HG03045 (cell line): ENCODE data around the gene SORCS2.

ENCODE experiments used
- ATAC-seq: cut with Tn5 transposase; IDR thresholded peaks from one replicate; pipeline ENCODE4 v1.9.1; 2021; ENCODE audit warnings: mild to moderate bottlenecking, moderate library complexity; ENCODE audit not compliant: unreplicated experiment

SORCS2 gene

DNA sequence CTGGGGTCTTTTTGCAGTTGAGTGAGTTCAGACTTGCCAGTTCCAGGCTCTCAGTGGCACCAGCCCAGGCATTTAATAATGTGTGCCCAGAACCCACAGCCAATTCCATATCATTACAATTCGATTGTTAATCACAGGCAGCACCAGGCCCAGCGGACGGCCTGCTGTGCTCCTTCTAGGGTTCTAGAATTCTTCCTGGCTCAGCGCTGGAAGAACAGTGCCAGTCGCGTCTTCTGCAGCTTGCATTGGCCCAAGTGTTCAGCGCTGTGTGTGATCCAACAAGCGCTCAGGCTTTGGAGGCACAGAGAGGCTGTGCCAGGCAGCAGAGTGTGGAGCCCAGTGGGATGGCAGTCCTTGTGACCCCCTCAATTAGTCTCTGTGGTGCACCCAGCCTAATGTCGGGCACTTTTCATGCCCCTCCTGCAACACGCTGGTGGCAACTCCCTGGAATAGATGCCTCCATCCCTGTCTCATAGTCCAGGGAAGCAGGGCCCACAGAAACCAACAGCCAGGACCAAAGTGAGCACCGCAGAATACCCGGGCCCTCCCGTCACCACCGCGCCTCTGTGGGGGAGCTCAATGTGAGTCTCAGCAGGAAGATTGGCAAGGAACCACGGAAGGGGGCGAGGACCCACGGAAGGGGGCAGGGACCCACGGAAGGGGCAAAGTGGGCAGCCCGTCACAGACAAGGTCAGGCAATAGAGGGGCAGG, 554.2 kb downstream of the SORCS2 start:
- ATAC-seq, result no peak

DNA sequence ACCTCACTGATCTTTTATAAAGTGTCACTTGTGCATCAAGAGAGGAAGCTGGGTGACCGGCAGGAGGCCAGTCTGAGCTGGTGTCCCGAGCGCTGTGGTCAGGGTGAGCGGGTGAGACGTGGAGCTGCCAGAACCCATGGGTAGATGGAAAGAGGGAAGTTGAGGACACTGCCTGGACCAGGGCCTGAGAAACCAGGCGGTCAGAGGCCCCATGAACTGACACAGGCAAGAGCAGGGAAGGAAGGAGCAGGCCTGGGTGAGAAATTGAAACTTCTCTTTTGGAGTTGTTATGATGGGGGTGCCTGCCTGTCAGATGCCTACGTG, 554.7 kb downstream of the SORCS2 start:
- ATAC-seq, result no peak

DNA sequence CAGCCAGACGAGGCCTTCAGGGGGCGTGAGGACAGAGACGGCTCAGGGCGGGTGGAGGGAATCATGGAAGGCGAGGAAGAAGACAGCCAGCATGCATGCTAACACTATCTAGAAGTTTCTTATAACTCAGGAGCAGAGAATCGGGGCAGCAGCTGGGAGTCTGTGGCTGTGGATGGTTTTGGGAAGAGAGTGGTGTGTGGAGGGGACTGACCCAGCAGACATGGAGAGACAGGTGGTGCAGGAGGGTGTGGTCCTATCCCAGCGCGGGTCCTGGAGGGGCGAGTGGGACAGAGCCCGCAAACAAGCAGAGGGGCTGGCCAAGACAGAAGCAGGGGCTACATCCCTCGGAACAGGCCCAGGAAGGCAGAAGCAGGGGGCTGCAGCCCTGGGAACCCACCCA, 555.2 kb downstream of the SORCS2 start:
- ATAC-seq, result no peak

DNA sequence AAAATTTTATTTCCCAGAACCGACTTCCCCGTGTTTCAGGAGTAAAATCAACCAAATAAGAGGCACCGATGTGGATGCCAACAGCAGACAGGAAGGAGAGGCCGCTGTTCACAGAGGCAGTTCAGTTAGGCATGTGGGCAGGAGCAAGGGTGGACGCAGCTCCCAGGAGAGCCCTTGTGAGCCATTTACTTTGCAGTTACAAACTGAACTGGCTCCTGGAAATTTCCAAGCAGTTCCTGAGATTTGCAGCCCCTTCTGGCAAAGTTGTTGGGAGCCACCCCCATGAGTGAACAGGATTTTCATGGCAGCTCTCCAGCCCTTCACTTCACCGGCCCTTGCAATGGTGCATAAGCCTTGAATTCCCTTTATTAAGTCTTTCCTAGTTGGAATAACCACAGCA, 558.2 kb downstream of the SORCS2 start:
- no peak for ATAC-seq

DNA sequence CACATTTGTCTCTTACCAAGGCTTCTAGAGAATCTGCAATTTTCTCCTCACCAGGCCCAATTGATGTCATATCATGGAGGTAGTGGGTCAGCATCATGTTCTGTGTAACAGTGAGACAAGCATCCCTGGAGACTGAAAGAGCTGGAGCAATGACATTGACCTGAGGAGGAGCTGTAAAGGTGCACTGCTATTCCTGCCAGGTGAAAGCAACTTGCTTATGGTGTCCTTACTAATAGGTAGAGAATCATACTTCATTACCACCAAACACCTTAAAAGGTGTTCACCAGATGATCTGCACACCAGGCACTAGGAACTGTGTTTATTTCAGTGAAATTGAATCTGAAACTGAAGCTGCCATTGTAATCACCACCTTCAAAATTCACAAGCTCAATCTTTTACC, 558.6 kb downstream of the SORCS2 start:
- ATAC-seq, result no peak

DNA sequence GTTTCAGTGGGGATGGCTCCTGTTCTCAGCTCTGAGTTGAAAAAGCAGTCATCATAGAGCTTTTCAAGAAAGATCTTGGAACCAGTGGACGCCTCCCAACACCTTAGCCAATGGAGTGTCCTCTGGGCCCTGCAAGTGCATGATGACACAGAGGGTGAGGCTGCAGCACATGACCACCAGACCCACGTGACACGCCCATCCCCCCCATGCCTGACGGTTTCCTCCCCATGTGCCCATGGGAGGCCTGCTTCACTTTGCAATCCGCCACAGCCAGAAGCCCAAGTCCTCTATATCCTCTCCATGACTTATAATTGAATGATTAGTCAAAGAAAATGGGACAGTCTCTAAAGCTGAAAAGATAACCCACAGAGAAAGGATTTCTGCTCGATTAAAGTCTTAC, 560.3 kb downstream of the SORCS2 start:
- ATAC-seq, result no peak

DNA sequence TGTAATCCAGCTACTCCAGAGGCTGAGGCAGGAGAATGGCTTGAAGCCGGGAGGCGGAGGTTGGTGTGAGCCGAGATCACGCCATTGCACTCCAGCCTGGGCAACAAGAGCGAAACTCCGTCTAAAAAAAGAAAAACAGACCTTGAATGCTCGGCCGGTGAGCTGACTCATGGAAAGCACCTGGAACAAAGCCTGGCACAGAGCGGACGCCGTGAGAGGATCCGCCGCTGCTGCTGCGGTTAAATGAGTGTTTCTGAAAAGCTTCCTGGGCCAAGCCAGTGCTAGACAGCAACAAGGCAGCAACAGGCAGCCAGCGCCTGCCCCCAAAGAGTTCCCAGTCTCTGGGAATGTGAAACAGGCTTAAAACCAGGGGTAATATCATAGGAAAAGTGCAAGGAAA, 560.9 kb downstream of the SORCS2 start:
- ATAC-seq, result no peak

DNA sequence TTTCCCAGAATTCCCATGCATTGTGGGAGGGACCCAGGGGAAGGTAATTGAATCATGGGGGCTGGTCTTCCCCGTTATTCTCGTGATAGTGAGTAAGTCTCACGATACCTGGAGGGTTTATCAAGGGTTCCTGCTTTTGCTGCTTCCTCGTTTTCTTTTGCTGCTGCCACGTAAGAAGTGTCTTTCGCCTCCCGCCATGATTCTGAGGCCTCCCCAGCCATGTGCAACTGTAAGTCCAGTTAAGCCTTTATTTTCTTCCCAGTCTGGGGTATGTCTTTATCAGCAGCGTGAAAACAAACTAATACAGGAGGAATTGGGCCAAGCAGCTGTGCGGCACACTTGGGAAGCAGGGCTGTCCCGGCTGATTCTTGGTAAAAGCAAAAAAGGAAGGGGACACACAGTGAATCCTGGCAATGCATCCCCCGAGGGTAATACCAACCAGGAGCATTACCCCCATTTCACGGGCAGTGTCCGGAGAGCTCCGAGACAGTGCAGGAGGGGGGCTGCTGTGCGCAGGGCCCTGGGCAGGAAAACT, 561.7 kb downstream of the SORCS2 start:
- no peak for ATAC-seq

DNA sequence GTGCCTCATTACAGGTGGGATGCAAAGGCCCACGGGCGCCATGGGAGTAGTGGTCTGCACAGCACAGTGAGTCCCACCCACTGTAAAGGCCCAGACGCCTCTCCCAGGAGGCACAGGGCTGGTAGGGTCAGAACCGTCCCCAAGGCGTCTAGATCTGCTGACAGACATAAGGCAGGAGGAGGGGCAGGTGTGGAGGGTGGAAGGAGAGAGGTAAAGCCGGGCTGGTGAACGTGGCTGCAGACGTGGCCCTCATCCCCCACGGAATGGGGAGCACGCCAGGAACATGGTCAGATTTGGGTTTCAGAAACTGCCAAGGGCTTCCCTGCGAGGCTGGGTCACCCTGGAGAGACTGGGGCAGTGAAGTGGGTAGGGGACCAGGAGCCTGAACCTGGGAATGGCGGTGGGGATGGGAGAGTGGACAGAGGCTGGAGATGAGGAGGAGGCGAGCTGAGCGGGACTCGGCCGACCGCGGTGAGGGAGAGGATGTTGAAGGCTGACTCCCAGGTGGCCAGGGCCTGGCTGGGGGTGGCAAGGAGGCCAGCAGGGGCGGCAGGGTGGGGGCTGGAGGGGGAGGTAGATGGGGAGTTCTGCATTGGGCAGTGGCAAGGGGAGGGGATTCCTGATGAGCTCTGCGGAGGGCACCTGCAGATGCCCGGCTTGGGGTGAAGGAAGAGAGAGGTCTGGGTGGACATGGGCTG, 562.4 kb downstream of the SORCS2 start:
- no peak for ATAC-seq

DNA sequence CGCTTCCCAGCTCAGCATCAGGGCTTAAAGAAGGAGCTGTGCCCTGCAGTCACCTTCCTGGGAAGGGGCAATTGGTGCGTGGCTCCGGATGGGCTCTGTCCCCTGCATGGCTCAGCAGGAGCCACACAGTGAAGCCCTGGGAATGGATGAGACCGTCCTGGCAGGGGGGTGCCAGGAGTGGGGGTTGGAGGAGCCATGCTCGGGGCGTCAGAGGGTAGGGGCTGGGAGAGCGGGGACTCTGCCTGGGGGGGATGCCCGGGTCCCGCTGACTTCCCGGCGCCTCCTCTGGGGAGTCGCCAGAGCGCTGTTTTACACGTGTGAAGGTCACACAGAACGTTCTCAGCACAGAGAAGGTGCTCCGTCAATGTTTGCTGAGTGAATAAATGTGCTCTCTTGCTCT, 563.2 kb downstream of the SORCS2 start:
- ATAC-seq, result no peak

DNA sequence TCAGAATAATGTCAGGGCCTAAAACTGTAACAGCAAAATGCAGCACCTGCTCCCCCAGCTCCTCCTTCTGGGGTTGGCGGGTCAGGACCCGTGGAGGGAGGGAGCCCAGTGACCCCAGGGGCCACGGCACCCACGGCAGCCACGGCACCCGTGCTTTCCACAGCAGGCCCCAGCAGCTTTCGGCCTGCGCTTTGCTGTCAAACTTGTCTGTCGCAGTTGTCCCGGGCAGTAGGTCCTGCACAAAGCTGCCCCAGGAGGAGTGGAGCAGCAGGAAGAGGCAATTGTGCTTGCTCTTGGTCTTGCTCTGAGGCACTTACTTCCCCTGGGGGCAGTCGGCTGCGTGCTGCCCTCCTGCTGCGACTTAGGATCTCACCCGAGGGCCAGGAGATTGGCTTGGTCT, 563.7 kb downstream of the SORCS2 start:
- ATAC-seq, result no peak

DNA sequence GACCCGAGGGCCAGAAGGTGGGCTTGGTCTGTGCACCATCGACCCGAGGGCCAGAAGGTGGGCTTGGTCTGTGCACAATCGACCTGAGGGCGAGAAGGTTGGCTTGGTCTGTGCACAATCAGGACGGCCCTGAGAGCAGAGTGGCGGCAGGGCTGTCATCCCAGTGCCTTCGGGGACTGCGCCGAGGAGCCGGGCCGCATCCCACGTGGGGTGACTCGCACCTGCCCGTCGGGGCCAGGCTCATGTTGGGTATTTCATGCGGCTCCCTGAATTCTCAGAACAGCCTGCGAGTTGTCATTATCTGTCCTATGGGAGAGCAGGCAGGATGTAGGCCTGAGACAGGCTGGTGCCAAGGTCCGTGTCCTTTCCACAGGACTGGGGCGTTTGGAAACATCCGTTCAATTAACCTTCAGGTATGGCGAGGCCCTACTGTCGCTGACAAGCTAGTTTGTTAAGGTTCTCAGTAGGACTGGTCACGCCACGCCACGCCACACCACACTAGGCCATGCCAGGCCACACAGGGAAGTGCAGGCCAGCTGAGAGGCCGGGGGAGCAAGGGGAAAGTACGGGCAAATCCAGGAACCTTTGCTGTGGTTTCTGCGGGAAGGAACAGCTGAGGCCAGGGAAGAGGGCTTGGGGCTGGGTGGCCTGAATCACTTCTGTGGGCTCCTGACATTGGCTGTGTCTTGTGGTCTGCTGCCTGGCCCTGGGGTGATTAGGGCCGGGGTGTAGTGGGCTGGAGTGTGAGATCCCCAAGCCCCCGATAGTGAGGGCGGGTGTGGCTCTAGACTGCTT, 564.4 kb downstream of the SORCS2 start:
- no peak for ATAC-seq

DNA sequence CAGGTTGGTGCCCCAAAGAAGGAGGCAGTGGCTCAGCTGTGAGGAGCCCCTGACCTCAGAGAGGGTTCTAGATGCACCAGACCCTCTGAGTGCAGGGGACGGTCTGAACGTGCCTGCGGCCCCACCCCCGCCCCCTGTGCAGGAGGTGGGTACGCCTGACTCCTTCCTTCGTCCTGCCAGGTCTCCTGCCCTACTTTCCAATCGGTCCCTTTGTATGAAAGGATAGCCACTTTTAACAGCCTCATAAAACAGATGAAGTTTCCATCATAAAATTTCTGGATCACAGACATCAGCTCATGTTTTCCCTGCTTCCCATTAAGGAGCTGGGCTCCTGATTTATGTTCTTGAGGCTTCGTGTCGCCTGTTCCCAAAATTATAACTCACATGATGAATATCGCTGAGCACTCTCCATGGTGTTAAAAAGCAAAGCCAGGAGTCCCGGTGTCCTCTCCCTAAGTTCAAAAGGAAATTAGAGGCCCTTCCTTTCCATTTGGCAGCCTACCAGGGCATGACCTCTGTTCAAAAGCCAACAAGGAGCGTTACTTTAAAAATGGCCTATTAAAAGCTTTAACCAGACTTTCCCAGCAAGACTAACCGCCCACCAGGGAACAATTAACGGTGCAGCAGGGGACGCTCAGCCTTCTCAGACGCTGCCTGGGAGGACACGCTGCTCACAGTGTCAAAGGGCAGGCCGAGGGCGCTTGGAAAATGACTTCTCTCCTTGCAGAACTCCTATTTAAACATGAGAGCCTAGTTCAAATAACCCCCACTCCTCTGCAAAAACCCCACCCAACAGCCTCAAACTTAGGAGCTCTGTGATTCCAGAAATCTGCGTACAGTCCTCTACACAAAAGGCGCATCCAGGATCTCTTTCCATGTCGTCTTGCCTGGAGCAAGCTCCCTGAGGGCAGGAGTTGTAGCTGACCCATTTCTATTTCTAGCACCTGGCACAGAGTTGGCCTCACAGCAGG, 565.4 kb downstream of the SORCS2 start:
- ATAC-seq, result no peak

DNA sequence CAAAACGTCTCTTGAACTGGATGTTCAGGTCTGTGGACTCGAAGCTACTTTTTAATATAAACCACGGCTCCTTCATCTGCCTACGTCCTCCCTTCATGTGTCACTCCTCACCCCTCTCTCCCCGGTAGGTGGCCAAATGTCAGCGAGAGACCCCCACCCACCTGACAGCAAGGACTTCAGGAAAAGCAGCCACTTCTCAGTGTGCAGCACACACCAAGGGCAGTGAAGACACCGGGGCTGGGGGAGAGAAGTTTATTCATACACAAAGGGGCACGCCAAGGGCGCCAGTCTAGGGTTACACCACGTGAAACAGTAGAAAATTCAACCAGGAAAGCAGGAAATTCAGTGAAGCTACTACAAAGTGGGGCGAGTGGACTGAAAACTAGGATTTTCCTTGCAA, 566.1 kb downstream of the SORCS2 start:
- ATAC-seq, result no peak

DNA sequence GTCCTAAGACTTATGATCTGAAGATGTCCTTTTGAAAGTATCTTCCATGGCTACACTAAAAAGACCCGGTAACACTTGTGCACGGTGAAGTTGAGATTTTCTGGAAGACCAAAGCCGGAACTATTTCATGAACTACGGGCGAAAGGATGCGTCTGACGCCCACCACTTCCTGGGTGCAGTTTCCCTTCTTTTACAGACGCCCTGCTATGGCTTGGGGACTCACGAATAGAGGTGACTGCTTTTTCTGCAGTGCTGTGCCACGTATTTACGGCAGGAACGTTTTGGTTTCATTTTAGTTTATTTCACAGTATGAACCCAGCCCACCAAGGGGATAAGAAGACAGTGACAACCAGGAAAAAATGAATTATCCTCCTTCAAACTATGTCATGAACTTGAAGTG, 566.9 kb downstream of the SORCS2 start:
- no peak for ATAC-seq

DNA sequence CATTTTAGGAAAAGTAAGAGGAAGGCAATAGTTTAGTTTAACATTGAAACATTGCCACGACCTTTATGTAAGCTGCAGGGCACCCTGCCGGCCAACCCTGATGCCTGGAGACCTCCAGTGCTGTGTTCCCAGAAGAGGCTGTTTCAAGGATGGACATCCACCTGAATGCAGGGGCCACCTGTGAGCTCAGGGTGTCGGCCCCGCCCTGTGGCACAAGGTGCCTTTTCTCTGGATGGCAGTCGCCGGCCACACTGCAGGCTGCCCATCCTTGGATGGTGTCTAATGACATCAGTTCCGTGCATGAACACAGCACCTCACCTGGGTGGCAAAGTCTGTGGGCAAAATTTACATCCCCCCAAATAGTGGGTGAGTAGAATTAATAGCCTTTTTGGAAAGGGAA, 567.3 kb downstream of the SORCS2 start:
- no peak for ATAC-seq

DNA sequence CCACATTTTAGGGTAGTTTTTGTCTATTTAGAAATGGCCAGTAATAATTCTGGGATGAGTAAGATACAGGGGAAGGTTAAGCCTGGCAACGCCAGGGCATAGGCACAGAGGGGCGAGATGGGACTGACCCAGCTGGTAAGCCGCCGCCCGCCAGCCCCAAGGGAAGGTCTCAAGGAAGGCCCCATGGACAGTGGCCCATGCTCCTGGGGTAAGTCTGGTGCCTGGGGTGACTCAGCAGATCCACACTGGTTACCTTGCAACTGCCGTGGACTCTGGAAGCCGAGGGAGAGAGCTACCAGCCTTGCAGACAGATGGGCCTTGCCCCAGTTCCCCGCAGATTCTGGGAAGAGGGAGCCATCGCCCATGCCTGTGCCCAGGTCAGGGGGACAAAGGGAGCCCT, 567.9 kb downstream of the SORCS2 start:
- no peak for ATAC-seq

DNA sequence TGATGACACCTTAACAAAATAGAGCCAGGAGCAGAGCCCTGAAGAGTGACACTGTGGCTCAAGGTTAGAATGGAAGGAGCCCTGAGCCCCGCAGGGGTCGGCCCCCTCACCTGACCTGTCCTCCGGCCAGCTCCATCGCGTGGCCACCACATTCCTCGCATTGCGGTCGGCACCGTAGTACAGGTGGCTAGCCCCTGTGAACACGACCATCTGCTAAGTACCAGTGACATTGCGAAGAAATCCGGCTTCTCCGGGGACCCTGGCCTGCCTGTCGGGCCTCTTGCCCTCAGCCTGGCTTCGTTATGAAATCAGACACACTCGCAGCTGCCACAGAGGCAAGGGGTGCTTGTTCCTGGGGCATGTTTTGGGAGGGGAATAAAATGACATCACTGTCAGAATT, 568.4 kb downstream of the SORCS2 start:
- no peak for ATAC-seq

DNA sequence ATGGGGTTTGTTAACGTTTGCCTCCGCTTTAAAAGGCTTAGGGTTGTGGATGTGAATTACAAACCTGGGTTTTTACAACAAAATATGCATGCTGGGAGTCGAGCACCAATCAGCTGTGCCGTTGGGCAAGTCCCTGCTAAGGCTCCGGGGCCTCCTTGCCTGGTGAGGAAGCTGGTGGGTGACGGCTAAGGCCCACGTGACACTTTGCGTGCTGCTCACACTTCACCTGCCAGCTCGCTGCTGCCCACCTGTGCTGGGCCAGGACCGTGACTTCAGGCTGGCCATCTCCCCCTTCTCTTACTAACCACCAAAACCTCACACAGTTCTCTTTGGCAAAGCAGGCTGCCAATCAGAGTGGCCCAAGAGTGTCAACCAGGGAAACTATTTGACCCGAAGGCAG, 569.0 kb downstream of the SORCS2 start:
- no peak for ATAC-seq

DNA sequence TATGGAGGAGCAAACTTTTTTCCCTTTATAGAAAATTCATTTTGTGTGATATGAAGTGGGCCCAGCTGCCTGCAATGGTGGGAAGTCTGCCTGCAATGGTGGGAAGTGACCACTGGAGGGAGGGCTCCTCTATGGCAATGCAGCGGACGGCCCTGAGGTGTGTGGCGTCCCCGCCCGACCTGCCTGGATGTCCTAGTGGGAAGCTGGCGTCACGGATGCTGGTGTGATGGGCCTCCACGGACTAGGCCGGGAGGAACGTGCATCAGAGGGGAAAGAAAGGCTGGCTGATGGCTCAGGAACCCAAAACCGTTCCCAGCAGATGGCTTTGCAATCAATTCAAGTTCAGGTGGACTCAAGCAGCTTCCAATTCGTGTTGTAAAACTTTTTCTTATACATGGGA, 569.4 kb downstream of the SORCS2 start:
- ATAC-seq, result no peak
